T-cell (primary cell): Measurements from ENCODE around the gene KDM4B. TPM values are rescaled to one million over a fixed set of nuclear protein-coding genes. Genes with fewer than 3 reads are reported as not detected.

Experiments used
- ATAC-seq, 4 experiments: fragments of 200-7000 bp in 3 of 4; fragments of 150-1000 bp in 1 of 4; cut with Tn5 transposase; replicated peaks in 1 of 4; 1 replicate in 3 of 4; 2 replicates in 1 of 4; pipeline ENCODE4 v1.10.0; 2021; ENCODE audit warnings: moderate library complexity in 3 of 4, mild to moderate bottlenecking in 2 of 4, moderate number of reproducible peaks in 1 of 4
- CTCF ChIA-PET, 2 donors: fragments of 300-600 bp; sonication (Branson Sonifier 250); formaldehyde crosslinking; loops; one replicate each; lab custom pipeline; 2022; ENCODE audit warnings: antibody characterized with exemption in 2 of 2; lab: Charles Lee
- POLR2A ChIA-PET, 2 donors: fragments of 300-600 bp; sonication (Branson Sonifier 250); formaldehyde crosslinking; loops; one replicate each; lab custom pipeline; 2022; ENCODE audit warnings: antibody characterized with exemption in 2 of 2; lab: Charles Lee
- DNase-seq, 35 experiments: peaks; one replicate each; pipeline versions ENCODE4 v3.0.0 to v3.0.0-alpha.2; 2013 to 2023
- H3K27ac ChIP-seq: one replicate; pipeline ENCODE4 v1.5.1; 2013; ENCODE audit warnings: low read length
- H3K27me3 ChIP-seq, 2 experiments: replicated peaks in 1 of 2; 1 replicate in 1 of 2; 2 replicates in 1 of 2; pipeline versions ENCODE4 v1.6.1 to v1.7.0; 2013; ENCODE audit warnings: low read length in 1 of 2, mixed read lengths in 1 of 2; ENCODE audit not compliant: control insufficient read depth in 2 of 2, insufficient read depth in 2 of 2; ENCODE audit errors: extremely low read depth in 1 of 2
- H3K36me3 ChIP-seq, 2 donors: 1 replicate in 1 of 2; 2 replicates in 1 of 2; pipeline versions ENCODE4 v1.6.1 to v1.7.0; 2013; ENCODE audit warnings: low read length in 1 of 2; ENCODE audit not compliant: control insufficient read depth in 2 of 2, insufficient read depth in 1 of 2; ENCODE audit errors: extremely low read depth in 1 of 2
- H3K4me1 ChIP-seq, 2 experiments: 1 replicate in 1 of 2; 2 replicates in 1 of 2; pipeline versions ENCODE4 v1.6.1 to v1.7.0; 2013; ENCODE audit warnings: low read length in 2 of 2, mixed read lengths in 1 of 2; ENCODE audit not compliant: insufficient read depth in 2 of 2, control insufficient read depth in 1 of 2; ENCODE audit errors: extremely low read depth in 1 of 2
- H3K4me3 ChIP-seq, 2 donors: 1 replicate in 1 of 2; 2 replicates in 1 of 2; pipeline versions ENCODE4 v1.5.1 to v1.7.0; 2013; ENCODE audit warnings: mild to moderate bottlenecking in 2 of 2, low read length in 1 of 2, moderate library complexity in 1 of 2; ENCODE audit not compliant: control insufficient read depth in 1 of 2; ENCODE audit errors: extremely low read depth in 1 of 2
- H3K9me3 ChIP-seq: 2 replicates; pipeline ENCODE4 v1.7.0; 2013
- H3K27ac Mint-ChIP-seq, 2 donors: one replicate each; pipeline ENCODE4 v1.8.0; 2020 to 2021; ENCODE audit warnings: mild to moderate bottlenecking in 2 of 2, mixed read lengths in 2 of 2
- H3K27me3 Mint-ChIP-seq, 2 donors: one replicate each; pipeline ENCODE4 v1.8.0; 2021 to 2022; ENCODE audit warnings: mixed read lengths in 2 of 2
- H3K36me3 Mint-ChIP-seq: one replicate; pipeline ENCODE4 v1.8.0; 2021; ENCODE audit warnings: mixed read lengths
- H3K4me1 Mint-ChIP-seq, 3 donors: one replicate each; pipeline ENCODE4 v1.8.0; 2020 to 2022; ENCODE audit warnings: mixed read lengths in 3 of 3, mild to moderate bottlenecking in 1 of 3
- H3K4me3 Mint-ChIP-seq, 3 donors: one replicate each; pipeline ENCODE4 v1.8.0; 2020 to 2022; ENCODE audit warnings: mild to moderate bottlenecking in 3 of 3, mixed read lengths in 3 of 3, moderate library complexity in 3 of 3
- H3K9me3 Mint-ChIP-seq, 3 donors: one replicate each; pipeline ENCODE4 v1.8.0; 2020 to 2022; ENCODE audit warnings: mixed read lengths in 3 of 3
- WGBS: methylation state at CpG from one replicate; pipeline ENCODE4 v1.1.5; 2013; ENCODE audit warnings: missing lambda C conversion rate; ENCODE audit not compliant: insufficient coverage; 5-methylcytosine and 5-hydroxymethylcytosine counted together
- total RNA-seq, 35 experiments: library from RNA in 6 of 35; stranded (reverse) in 6 of 35; fragments of 120-200 nt in 1 of 35; gene quantifications; one replicate each; pipeline versions ENCODE4 v1.2.1 to v1.2.4 and lab custom pipeline; 2013 to 2026

The KDM4B gene
- total RNA-seq, 5 donors from 2014 or later (not counting 1 experiment from before 2014, with no cell fraction given) = 44.6 to 59.2 (median 47.8) TPM

DNA sequence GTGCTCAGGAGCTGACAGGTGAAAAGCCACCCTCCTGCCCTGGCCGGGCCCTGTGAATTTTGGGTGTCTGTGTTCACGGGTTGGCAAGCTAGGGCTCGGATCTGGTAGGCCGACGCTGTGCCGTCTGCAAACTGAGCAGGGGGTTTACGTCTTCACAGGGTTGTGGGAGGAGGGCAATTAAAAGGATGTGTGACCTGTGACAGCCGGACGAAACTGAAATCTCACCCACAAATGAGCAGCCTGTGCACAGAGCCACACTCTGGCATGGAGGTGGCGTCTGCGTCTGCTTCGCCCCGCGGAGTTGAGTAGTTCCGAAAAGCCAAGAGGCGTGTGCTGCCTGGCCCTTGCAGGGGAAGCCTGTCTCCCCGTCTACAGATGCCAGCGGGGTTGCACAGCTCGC is 117.3 kb downstream of the KDM4B start:
- DNase-seq (peak in 5 of 35 experiments; percentile 1 to 58 (median 10)), ATAC-seq (peak in 2 of 4 experiments; percentile 19 to 53)
- ChIA-PET POLR2A (no interaction called here), CTCF (no interaction called here)
- Histone ChIP-seq H3K27me3 (no peaks in the 10 kb centered on the region), H3K27ac (no peak overlapping the region), H3K36me3 (peaks cover 2 to 47% of the 10 kb centered on the region in 2 donors), H3K4me1 (peaks cover 0 to 7% of the 10 kb centered on the region in 2 experiments), H3K4me3 (no peak overlapping the region), H3K9me3 (no peaks in the 10 kb centered on the region)
- Mint-ChIP-seq H3K27ac (no peak overlapping the region), H3K36me3 (peaks cover 22% of the 10 kb centered on the region), H3K9me3 (no peaks in the 10 kb centered on the region), H3K4me1 (no peaks in the 10 kb centered on the region), H3K27me3 (no peaks in the 10 kb centered on the region), H3K4me3 (no peak overlapping the region)
- WGBS = 76% methylated on average over 6 of the region's 19 CpGs

DNA sequence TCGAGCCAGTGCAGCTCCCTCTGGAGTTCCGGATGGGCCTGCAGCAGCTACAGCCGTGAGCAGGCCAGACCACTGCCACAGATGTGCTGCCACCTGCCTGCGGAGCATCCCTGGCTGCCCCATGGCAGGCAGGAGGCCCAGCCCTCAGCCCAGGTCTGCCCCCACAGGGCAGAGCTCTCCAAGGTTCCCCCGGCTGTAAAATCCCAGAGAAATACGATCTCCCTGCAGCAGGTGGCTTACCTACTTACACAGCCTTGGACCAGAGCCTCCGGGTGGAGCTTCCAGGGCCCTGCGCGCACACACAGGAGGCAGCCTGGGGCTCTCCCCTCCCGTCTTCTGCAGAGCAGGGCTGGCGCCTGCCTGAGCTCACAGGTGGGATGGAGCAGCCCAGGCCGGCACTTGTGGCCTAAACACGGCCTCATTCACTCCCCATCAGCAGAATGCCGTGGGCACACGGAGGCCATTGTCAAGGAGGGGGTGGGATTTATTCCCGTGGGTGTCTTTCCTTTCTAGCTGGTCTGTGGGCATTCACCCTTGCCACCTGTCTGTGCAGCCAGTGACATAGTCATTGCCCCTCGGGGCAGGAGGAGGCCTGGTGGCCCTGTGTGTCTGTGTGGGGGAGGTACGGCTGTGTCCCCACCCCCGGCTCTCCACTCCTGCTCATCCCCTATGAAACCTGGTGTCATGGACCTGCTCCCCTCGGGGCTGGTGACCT is 118.0 kb downstream of the KDM4B start:
- peak in 1 of 4 experiments; percentile 4 for ATAC-seq
- Histone ChIP-seq H3K4me1 (peaks cover 0 to 7% of the 10 kb centered on the region in 2 experiments), H3K27ac (no peak overlapping the region), H3K36me3 (peaks cover 4 to 42% of the 10 kb centered on the region in 2 donors), H3K27me3 (no peaks in the 10 kb centered on the region), H3K9me3 (no peaks in the 10 kb centered on the region), H3K4me3 (no peak overlapping the region)
- no peak for DNase-seq
- Mint-ChIP-seq H3K36me3 (peaks cover 17% of the 10 kb centered on the region), H3K4me3 (no peak overlapping the region), H3K27ac (no peak overlapping the region), H3K27me3 (no peaks in the 10 kb centered on the region), H3K9me3 (no peaks in the 10 kb centered on the region), H3K4me1 (no peaks in the 10 kb centered on the region)
- POLR2A ChIA-PET = no interaction called here
- 82% methylated on average over 13 of the region's 20 CpGs for WGBS
- CTCF ChIA-PET = no interaction called here

DNA sequence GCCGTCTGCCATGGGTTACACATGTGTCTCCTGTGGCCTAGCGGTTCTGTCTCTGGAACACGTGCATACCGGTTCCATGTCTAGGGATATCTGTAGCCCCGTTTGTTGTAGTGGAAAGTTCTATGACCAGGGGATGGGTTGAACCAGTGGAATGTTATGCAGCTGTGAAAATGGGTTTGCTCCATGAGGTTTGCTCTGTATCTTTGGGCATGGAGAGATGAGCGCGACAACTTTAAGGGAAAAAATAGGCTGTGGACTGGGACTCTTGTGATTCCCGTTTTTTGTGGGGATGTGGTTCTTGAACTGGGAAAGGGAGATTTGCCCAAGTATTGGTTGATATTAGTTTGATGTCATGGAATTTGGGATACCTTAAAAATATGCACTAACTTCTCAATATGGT is 120.4 kb downstream of the KDM4B start:
- Mint-ChIP-seq H3K27ac (no peak overlapping the region), H3K9me3 (no peaks in the 10 kb centered on the region), H3K27me3 (no peaks in the 10 kb centered on the region), H3K4me1 (no peaks in the 10 kb centered on the region), H3K4me3 (no peak overlapping the region), H3K36me3 (peaks cover 14% of the 10 kb centered on the region)
- ChIA-PET CTCF (no interaction called here), POLR2A (no interaction called here)
- Histone ChIP-seq H3K27me3 (no peaks in the 10 kb centered on the region), H3K27ac (no peak overlapping the region), H3K4me1 (peaks cover 0 to 7% of the 10 kb centered on the region in 2 experiments), H3K9me3 (no peaks in the 10 kb centered on the region), H3K4me3 (no peak overlapping the region), H3K36me3 (peaks cover 7 to 26% of the 10 kb centered on the region in 2 donors)
- no peak for ATAC-seq
- 96% methylated on average over 7 of the region's 8 CpGs for WGBS
- no peak for DNase-seq

DNA sequence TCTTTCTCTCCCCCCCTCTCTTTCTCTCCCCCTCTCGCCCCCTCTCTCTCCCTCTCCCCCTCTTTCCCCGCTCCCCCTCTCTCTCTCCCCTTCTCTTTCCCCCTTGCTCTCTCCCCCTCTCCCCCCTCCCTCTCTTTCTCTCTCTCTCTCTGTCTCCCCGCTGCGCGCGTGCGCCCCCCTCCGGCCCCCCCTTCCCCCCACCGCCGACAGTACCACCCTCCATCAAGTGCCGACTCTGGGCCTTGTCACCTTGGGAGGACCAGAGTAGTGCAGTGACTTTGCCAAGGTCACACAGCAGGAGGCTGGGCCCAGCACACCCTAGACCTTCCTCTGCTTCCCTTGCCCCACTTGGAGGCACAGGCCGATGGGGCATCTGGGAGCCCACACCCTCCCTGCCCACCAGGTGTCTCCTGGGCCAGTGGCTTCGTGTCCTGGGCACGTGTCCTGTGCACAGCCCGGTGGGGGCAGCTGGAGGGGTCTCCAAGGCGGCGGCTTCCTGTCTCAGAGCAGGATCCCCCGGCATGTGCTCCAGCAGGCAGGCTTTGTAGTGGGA is 121.6 kb downstream of the KDM4B start:
- POLR2A ChIA-PET = no interaction called here

DNA sequence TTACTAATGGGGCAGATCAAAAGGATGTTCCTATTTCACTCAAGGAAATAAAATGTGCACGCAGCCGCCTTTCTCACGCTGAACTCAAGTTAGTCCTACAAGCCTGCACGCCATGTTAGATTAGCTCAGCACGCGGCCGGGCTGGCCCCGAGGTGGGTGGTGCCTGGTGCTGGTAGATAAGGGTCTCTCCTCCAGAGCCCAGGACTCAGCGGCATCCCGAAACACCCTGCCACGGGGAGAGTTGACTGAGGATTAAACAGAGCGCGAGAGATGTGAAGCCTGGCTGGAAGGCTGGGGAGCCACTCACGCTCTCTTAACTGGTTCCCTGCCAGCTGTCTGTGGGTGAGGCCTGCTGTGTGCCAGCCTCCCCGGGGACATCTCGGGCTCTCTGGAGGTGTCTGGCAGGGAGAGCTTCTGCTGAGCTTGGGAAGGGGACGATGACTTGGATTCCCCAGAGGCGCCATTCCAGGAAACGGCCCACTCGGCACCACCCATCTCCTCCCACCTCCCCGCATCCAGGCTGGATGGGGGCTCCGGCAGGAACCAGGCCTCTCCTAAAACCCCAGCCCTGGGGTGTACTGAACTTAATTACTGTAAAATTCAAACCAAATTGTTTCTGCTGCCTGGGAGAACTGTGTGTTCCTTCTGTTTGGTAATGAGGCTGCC is 122.2 kb downstream of the KDM4B start:
- CTCF ChIA-PET = no interaction called here
- Histone ChIP-seq H3K4me1 (no peaks in the 10 kb centered on the region), H3K4me3 (no peak overlapping the region), H3K36me3 (peaks cover 11 to 16% of the 10 kb centered on the region in 2 donors), H3K27me3 (no peaks in the 10 kb centered on the region), H3K27ac (no peak overlapping the region), H3K9me3 (no peaks in the 10 kb centered on the region)
- no peak for DNase-seq
- Mint-ChIP-seq H3K27me3 (no peaks in the 10 kb centered on the region), H3K4me3 (no peak overlapping the region), H3K4me1 (no peaks in the 10 kb centered on the region), H3K27ac (no peak overlapping the region), H3K36me3 (peaks cover 14% of the 10 kb centered on the region), H3K9me3 (no peaks in the 10 kb centered on the region)
- POLR2A ChIA-PET = no interaction called here
- 82% methylated on average over 12 of the region's 22 CpGs for WGBS
- ATAC-seq = no peak

More for the DNA sequence above, 121.6 kb downstream of the KDM4B start:
- Histone ChIP-seq H3K36me3 (peaks cover 8 to 22% of the 10 kb centered on the region in 2 donors), H3K27ac (no peak overlapping the region), H3K9me3 (no peaks in the 10 kb centered on the region), H3K27me3 (no peaks in the 10 kb centered on the region), H3K4me1 (peaks cover 0 to 5% of the 10 kb centered on the region in 2 experiments), H3K4me3 (no peak overlapping the region)
- H3K27me3 Mint-ChIP-seq = no peaks in the 10 kb centered on the region
- DNase-seq = no peak
- no peak overlapping the region for H3K4me3 Mint-ChIP-seq
- H3K9me3 Mint-ChIP-seq = no peaks in the 10 kb centered on the region
- CTCF ChIA-PET = no interaction called here
- no peaks in the 10 kb centered on the region for H3K4me1 Mint-ChIP-seq
- peaks cover 12% of the 10 kb centered on the region for H3K36me3 Mint-ChIP-seq
- no peak for ATAC-seq
- no peak overlapping the region for H3K27ac Mint-ChIP-seq
- WGBS = 88% methylated on average over 6 of the region's 18 CpGs

DNA sequence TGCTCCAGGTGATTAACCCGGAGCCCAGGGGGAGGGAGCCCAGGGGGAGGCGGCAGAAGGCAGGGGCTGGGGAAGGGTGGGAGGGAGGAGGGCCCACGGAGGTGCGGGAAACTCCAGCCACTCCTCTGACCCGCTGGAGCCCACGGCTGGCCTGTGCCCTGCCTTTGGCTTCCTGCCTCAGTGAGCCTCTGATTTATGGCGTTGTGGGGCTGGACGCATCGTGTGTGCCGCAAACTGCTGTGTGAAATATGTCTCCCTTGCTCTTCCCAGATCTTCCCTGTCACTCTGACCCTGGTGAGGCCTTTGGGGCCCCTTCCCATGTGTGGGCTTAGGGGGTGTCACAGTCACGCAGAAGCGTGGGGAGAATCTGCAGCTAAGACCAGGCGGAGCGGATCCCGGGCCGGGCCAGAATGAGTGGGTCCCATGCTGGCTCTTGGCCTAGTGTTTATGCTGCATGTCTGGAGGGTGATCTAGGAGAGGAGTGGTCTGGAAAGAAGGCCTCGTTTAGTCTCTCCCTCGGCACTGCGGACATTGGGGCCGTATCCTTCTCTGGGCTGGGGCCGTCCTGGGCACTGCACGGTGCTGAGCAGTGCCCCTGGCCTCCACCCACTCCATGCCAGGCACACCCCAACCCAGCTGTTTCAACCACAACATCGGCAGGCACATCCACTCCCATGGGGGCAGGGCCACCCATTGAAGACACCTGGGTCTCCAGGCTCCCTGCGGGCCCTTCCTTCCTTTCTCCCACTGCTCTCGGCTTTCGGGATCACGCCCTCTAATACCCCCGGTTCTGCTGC is 123.0 kb downstream of the KDM4B start:
- H3K9me3 ChIP-seq = no peaks in the 10 kb centered on the region
- Mint-ChIP-seq H3K36me3 (peaks cover 17% of the 10 kb centered on the region), H3K9me3 (no peaks in the 10 kb centered on the region), H3K27me3 (no peaks in the 10 kb centered on the region), H3K4me1 (no peaks in the 10 kb centered on the region), H3K27ac (no peak overlapping the region), H3K4me3 (no peak overlapping the region)
- CTCF ChIA-PET = no interaction called here
- H3K4me1 ChIP-seq = no peaks in the 10 kb centered on the region
- no peaks in the 10 kb centered on the region for H3K27me3 ChIP-seq
- POLR2A ChIA-PET = no interaction called here
- no peak overlapping the region for H3K27ac ChIP-seq
- WGBS = 77% methylated on average over 16 of the region's 28 CpGs
- DNase-seq (no peak), ATAC-seq (no peak)
- H3K4me3 ChIP-seq = no peak overlapping the region
- H3K36me3 ChIP-seq = peaks cover 11 to 14% of the 10 kb centered on the region in 2 donors
